ENCODE measurements around the gene VWA8.

- TF ChIP-seq REST (IDR thresholded peaks at IDR 0.05; ENCODE audit: borderline replicate concordance in 1 of 2, low read depth in 1 of 2, low read length in 2 of 2): no peak
- TF ChIP-seq ZUFSP (CRISPR knock-in tag; IDR thresholded peaks at IDR 0.05; ENCODE audit: borderline replicate concordance): no peak
- TF ChIP-seq TBL1XR1 (IDR thresholded peaks at IDR 0.05; ENCODE audit: borderline replicate concordance, low read length, partially characterized antibody): no peak
These were observed 346.8 kb downstream of the VWA8 start for GRCh38 chr13:41613984-41614661.
